Dermis microvascular lymphatic vessel endothelial cell (primary cell): Measurements from ENCODE around the gene RAB40A. TPM values are rescaled to one million over a fixed set of nuclear protein-coding genes. Genes with fewer than 3 reads are reported as not detected.

Experiments used
- DNase-seq, 2 donors: peaks; one replicate each; pipeline versions ENCODE4 v3.0.0 to v3.0.0-alpha.2; 2010; ENCODE audit warnings: low read depth in 2 of 2
- total RNA-seq: library from RNA; depleted of rRNA; stranded (reverse); fragments of >200 nt; gene quantifications from 2 replicates; pipeline ENCODE4 v1.2.1, GENCODE V29; 2014

RAB40A gene, protein sequence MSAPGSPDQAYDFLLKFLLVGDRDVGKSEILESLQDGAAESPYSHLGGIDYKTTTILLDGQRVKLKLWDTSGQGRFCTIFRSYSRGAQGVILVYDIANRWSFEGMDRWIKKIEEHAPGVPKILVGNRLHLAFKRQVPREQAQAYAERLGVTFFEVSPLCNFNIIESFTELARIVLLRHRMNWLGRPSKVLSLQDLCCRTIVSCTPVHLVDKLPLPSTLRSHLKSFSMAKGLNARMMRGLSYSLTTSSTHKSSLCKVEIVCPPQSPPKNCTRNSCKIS
- total RNA-seq = 0.13 TPM in 1 of 2 replicates, not detected in the other

DNA sequence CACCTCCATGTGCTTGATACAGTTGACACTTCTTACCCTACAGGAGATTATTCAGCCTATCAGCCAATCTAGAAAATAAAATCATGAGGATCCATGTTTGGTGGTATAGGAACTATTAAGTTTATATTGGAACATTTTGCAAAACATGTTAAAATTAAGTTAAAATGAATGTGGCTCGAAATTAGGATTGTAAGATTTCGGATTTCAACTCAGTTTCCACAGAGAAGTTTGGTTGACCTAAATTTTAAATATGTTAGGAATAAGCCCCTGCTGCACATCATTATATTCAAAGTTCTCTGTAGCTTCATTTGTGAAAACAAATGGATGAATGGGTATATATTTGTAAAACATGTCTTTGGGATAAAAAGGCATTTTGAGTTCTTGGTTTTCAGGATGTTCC is at the start of gene RAB40A:
RAB40A (minus strand) TSS at position 101 of the 400 bp plus-strand sequence. CDS start 18,733 bp downstream, outside the sequence.
- DNase-seq = no peak

DNA sequence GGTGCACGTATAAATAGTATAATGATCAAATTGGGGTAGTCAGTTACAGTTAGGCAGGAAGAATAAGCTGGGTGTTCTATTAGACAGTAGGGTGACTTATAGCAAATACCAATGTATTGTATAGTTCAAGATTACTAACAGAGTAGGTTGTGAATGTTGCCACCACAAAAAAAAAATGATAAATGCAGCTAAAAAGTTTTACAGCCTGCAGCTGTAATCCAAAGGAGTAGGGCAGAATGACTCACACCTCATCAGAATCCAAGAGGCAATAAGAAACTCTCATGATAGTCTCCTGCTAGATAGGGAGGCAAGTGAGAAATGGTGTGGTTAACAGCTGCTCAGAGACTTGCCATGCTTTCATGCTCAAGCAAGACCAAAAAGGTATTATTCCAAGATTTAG is 46.5 kb upstream of the RAB40A start:
- DNase-seq = no peak

DNA sequence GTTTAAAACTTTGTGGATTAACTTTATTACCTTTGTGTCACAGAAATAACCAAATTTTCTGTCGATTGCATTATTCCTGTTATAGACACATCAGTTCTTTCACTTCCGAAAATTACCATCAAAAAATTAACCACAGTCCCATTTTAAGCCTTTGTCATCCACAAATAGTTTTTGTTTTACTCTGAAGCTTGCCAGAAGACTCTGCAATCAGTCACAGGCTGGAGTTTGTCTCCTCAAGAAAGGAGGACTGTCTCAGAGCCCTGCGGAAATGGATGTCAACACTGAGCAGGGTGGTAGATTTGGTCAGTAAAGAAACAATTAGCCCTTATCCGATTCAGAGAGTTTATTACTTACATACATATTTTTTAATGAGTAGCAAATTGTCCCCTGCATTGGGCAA is 45.9 kb upstream of the RAB40A start:
- no peak for DNase-seq

DNA sequence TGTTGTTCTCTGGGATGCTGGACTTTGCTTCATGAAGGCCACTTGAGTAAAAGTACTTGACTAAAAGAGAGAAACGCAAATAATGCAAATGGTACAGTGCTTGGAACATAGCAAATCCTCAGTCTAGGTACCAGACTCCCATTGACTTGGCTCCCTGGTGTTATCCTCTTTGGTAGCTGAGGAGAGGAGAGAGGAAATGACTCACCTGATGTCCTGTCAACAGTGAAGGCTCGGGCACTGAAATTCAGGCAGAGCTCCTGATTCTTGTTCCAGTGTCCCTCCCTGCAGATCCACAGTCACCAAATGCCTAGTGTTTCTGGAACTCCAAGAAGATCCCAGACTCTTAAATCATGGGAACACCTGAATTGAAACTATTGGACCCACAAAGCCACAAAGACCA is 43.5 kb upstream of the RAB40A start:
- peak in 1 of 2 donors; percentile 10 for DNase-seq

DNA sequence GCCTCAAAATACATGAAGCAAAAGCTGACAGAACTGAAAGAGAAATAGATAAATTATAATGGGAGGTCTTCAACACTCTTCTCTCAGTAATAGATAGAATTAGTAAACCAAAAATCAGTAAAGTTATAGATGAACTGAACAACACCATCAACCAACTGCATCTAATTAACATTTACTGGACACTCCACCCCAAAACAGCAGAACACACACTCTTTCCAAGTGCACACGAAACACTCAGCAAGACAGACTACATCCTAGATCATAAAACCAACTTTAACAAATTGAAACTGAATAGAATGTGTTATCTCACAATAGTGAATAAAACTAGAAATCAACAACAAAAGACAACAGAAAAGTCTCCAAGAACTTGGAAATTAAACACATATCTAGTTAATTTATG is 41.0 kb upstream of the RAB40A start:
- DNase-seq = no peak

DNA sequence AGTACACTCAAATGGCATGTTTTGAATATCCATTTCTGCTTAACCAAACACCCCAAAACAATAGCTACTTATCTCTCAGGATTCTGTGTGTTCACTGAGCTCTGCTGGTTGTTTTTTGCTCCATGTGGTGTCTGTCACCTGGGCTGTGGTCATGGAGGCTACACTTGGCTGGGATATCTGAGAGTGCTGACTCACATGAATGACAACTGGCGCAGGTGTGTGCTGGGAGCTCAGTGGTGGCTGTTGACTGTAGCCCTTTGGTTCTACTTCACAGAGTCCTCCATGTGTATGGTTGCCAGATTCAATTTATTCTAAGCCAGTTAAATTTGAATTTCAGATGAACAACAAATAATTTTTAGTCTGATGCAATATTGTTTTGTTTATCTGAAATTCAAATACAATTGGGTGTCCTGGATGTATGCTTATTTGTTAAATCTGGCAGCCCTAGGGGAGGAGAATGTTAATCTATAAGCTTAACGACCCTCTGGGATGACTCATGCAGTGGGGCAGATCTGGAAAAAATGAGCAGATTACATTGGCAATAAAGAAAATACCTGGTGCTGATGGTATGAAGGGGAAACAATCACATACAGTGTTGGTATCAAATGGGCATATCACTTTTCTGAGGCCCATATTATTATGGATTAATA is 37.8 kb upstream of the RAB40A start:
- no peak for DNase-seq

DNA sequence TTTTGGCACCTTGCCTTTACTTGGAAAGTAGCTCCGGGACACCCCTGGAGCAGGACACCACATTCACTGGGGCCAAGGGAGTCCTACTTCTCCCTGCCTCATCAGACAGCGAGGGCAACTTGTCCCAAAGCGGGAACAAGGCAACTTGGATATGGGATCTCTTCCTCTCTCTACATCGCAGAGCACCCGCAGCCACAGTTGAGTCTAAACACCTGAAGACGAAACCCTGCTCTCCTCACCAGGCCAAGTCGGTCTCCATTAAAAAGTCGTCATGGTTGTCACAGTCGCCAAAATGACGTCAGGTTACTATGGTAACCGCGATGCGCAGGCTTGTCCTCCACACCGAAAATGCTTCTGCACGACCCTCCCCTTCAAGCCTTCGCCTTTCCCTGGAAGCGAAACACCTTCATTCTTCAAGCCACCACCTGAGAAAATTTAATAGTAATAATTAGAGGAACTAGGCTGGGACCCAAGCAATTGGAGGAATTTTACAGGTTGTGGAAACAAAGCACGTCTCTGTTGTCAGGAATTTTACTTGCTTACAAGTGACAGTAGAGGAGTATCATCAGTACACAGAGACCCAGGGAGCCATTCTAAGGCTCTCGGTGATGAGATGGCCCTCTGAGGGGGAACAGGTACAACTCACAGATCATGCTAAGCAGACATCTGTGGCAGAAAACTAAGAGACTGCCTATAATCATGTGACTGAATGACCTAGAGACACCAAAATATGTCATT is 35.6 kb upstream of the RAB40A start:
- DNase-seq = peak; percentile 44 to 57

DNA sequence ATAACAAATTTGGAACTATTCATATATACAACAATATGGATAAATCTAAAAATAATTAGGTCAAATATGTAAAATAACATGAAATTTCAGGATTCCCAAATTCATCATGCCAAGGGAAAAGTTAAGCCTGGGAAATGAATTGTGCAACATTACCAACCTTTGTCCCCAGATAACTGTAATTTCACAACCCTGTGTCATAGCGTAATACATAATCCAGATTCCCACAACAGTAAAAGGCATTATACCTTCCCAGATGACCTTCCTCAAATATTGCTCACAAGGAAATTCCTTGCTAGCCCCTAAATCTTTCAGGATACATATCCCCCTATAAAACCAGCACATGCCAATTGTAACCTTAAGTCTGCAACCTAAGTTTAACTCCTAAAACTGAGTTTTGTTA is 32.9 kb upstream of the RAB40A start:
- no peak for DNase-seq

DNA sequence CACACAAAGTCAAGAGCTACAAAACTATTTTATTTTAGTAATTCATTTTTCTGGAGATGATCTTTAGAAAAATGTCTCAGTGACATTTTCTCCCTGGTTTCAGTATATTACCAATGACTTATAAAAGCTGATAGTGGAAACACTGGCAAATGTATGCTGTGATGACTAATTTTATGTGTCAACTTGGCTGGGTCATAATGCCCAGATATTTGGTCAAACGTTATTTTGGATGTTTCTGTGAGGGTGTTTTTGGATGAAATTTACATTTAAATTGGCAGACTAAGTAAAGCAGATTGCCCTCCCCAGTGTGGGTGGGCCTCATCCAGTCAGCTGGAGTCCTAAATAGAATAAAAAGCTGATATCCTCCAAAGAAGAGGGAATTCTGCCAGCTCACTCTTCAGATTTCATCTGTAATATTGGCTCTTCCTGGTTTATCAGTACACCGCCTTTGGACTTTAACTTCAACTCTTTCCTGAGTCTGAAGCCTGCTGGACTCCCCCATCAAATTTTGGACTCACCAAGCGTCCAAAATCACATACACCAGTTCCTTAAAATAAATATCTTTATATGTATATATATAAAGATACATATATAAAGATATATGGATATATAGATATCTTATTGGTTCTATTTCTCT is 31.2 kb upstream of the RAB40A start:
- no peak for DNase-seq

DNA sequence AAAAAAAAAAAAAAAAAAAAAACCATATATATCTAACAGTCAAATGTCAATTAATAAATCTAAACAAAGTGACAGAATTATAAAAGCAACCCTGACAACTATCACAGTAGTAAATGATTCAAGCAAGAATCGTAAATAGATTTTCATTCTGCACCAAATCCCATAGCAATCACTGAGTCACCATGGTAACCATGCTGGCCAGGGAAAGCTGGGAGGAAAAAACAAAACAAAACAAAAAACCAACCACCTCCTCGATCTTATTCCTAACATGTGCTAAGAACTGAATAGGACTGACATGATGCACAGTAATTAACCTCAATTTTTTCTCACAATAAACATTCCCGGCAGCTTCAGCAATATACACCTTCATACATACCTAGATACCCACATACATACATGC is 30.6 kb upstream of the RAB40A start:
- DNase-seq = no peak

DNA sequence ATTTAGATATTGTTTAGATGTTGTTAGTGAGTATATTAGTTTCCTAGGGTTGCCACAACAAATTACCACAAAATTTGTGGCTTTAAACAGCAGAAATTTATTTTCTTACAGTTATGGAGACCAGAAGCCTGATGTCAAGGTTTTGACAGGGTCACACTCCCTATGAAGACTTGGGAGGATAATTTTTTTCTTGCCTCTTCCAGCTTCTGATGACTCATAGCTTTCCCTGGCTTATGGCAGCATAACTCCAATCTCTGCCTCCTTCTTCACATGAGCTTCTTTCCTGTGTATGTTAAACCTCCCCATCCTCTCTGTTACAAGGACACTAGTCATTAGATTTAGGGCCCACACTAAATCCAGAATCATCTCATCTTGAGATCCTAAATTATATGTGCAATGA is 20.9 kb upstream of the RAB40A start:
- DNase-seq = peak in 1 of 2 donors; percentile 0

DNA sequence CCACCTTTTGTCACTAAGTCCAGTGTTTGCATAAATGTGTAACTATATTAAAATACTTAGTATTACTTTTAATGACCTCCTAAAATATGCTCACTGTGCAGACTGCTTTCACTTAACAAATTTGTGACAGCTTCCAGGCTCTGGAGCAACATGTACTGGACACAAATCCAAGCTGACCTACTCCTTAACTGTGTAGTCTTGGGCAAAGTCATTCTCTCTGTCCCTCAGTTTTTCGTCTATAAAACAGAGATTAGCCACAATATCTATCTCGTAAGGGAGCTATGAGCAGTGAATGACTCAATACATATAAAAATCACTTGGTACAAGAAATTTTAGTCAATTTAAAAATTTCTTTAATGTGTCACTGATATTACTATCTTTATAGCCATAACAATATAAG is 20.4 kb upstream of the RAB40A start:
- DNase-seq = no peak

DNA sequence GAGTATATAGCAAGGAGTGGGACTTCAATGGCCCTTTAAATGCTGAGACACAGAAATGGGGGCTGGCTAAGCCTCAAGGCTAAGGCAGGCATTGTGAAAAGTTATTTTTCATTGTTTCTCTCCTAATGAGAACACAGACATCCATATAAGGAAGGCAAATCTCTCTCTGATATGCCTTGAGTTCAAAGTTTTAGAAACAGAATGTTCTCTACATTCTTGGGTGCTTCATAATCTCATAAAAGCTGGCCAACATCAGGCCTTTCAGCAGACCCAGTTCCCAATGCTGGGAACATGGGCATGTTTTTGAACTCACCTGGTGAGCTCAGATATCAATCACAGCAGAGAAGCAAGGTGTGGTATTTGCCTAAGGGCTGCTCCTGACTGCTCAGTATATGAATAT is 19.4 kb upstream of the RAB40A start:
- DNase-seq = no peak

DNA sequence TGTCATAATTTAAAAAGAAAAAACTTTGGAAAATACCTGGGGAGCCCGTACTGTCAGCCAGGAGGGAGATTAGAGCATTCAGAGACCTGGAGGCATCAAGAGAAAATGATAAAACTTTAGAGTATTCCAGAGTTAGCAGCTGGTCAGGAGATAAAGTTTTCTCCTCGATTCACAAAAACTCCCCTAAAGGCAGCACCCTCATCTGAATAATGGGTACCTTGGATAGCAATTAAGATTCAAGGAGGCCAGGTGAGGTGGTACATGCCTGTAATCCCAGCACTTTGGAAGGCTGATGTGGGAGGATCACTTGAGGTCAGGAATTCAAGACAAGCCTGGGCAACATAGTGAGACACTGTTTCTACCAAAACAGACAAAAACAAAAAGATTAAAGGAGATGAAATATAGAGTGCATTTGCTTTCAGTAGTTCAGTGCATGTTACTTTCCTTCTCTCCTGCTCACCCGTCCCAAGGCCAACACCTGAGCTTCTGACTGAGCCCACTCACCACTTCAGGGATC is 18.6 kb upstream of the RAB40A start:
- DNase-seq = no peak

DNA sequence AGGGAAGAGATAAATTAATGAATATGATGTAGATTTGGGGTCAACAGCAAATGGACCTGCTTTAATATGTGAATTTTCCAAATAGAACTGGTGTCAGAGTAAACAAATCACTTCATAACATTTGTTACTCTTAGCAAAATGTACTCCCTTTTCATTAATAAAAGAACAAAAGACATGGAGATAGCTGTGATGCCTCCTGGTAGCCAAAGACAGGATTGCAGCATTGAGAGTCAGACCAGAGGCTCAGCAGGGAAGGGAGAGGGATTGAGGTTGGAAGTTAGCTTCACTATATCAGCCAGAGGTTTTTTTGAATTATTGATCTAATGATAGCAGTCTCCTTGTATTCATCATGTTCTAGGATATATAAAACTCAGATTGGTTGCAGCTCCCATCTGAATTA is 17.4 kb upstream of the RAB40A start:
- no peak for DNase-seq

DNA sequence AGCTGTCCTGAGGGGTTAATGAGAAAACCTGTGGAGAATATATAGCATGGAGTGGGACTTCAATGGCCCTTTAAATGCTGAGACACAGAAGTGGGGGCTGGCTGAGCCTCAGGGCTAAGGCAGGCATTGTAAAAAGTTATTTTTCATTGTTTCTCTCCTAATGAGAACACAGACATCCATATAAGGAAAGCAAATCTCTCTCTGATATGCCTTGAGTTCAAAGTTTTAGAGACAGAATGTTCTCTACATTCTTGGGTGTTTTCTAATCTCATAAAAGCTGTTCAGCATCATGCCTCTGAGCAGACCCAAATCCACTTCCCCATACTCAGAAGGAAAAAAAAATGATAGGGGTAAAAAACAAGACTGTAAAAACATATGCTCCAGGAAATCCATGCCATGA is 16.8 kb upstream of the RAB40A start:
- no peak for DNase-seq

DNA sequence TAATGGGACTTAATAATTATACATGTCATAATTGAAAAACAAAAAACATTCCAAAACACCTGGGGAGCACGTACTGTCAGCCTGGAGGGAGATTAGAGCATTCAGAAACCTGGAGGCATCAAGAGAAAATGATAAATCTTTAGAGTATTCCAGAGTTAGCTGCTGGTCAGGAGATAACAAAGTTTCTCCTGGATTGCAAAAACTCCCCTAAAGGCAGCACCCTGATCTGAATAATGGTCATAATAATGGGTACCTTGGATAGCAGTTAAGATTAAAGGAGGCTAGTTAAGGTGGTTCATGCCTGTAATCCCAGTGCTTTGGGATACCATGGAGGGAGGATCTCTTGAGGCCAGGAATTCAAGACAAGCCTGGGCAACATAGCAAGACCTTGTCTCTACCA is 15.9 kb upstream of the RAB40A start:
- DNase-seq = no peak

DNA sequence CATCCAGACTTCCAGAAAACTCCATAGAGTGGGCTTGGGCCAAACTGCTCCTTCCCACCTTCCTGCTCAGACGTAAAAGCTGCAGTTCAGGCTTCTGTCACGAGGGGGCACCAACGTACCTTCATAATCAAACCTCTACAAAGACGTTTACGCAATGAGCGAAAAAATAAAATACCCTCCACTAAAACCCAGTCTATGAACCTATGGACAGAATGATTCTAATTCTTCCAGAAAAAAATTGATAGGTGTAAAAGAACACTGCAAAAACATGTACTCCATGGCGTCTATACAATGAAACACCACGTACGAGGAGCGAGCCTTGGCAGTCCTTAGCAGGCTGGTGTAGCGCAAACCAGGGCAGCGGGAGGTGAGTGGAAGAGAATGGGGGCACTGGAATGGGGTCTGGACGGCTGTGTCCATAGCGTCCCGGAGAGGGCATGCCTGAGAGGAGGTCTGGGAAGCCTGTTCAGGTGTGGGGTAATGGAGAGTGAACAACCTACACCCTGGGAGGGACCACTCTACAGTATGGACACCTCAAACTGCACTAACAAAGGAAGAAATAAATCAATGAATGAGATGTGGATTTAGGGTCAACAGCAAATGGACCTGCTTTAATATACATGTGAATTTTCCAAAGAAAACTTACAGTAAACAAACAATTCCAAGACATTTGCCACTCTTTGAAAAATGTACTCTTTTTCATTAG is 14.4 kb upstream of the RAB40A start:
- peak; percentile 48 to 67 for DNase-seq

DNA sequence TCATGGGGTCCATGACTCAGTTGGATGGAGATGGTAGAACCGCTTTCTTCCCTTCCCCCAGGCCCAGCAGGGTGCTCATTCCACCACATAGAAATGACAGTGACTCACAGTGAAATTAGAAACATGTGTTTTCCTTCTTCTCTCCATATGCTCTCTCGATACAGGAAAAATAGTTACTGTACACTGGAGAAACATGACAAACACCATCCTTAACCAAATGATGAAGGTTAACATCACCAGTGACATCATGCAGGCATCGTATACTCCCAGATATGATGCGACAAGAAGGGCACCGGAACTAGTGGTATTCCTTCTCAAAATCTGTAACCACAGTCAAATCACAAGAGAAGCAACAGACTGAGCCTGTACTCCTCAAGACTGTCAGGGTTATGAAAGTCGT is 11.7 kb upstream of the RAB40A start:
- DNase-seq = no peak

DNA sequence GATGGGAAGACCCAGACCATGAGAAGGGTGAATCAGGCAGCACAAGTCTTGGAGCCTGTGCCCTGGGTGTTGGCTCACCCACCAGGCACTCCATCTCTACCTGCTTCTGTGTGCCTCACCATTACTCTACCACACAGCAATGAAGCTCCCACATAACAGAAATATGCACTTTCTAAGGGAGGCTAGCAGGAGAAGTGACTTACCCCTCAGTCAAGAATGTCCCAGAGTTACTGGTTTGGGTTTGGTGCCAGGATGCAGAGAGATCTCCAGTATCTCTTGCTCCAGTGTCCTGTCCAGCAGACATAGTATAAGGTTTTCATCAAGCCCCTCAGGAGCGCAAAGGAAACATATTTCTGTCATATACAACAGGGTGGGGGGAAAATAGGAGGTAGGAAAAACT is 11.3 kb upstream of the RAB40A start:
- DNase-seq = no peak

DNA sequence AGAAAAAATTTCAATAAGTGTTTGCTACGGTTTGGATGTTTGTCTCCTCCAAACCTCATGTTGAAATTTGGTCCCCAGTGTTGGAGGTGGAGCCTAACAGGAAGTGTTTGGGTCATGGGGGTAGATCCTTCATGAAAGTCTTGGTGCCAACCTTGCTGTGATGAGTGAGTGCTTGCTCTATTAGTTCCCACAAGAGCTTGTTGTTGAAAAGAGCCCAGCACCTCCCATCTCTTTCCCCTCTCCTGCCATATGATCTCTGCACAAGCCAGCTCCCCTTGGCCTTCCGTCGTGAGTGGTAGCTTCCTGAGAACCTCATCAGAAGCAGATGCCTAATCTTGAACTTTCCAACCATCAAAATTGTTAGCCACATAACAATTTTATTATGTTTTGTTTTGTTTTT is 10.3 kb upstream of the RAB40A start:
- no peak for DNase-seq
